CD4-positive, CD25-positive, alpha-beta regulatory T cell (primary cell): ENCODE data around the gene LRRC4C. TPM values are rescaled to one million over a fixed set of nuclear protein-coding genes. Genes with fewer than 3 reads are reported as not detected.

Source experiments
- ATAC-seq, 2 donors: fragments of 150-1000 bp; cut with Tn5 transposase; one replicate each; pipeline ENCODE4 v1.10.0; 2021; ENCODE audit warnings: low read depth in 2 of 2, moderate number of reproducible peaks in 2 of 2, moderate library complexity in 1 of 2
- DNase-seq, 3 donors: peaks; one replicate each; pipeline versions ENCODE4 v3.0.0 to v3.0.0-alpha.2; 2012 to 2022; ENCODE audit warnings: mixed read lengths in 1 of 3
- H3K27ac ChIP-seq: one replicate; pipeline ENCODE4 v1.7.0; 2013; ENCODE audit warnings: mild to moderate bottlenecking, low read length; ENCODE audit not compliant: insufficient read depth, poor library complexity, severe bottlenecking
- H3K27me3 ChIP-seq: one replicate; pipeline ENCODE4 v1.7.0; 2013; ENCODE audit warnings: low read length; ENCODE audit not compliant: control insufficient read depth, insufficient read depth
- H3K36me3 ChIP-seq: one replicate; pipeline ENCODE4 v1.7.0; 2013; ENCODE audit warnings: mild to moderate bottlenecking, low read length, moderate library complexity; ENCODE audit not compliant: control insufficient read depth, insufficient read depth
- H3K4me1 ChIP-seq: 2 replicates; pipeline ENCODE4 v1.7.0; 2013; ENCODE audit warnings: mild to moderate bottlenecking, low read length; ENCODE audit not compliant: insufficient read depth, control insufficient read depth, poor library complexity, severe bottlenecking
- H3K4me3 ChIP-seq: one replicate; pipeline ENCODE4 v1.7.0; 2013; ENCODE audit warnings: low read depth, mild to moderate bottlenecking, low read length, moderate library complexity
- H3K9me3 ChIP-seq, 2 experiments: 1 replicate in 1 of 2; 2 replicates in 1 of 2; pipeline ENCODE4 v1.7.0; 2013; ENCODE audit warnings: low read length in 2 of 2, mild to moderate bottlenecking in 1 of 2, moderate library complexity in 1 of 2; ENCODE audit not compliant: control insufficient read depth in 2 of 2
- H3K27ac Mint-ChIP-seq, 3 donors: one replicate each; pipeline ENCODE4 v1.8.0; 2020 to 2022; ENCODE audit warnings: mild to moderate bottlenecking in 3 of 3, mixed read lengths in 3 of 3, moderate library complexity in 2 of 3
- H3K27me3 Mint-ChIP-seq: one replicate; pipeline ENCODE4 v1.8.0; 2022; ENCODE audit warnings: mild to moderate bottlenecking, mixed read lengths
- H3K36me3 Mint-ChIP-seq: one replicate; pipeline ENCODE4 v1.8.0; 2020; ENCODE audit warnings: mixed read lengths
- H3K4me1 Mint-ChIP-seq, 4 donors: one replicate each; pipeline ENCODE4 v1.8.0; 2020 to 2022; ENCODE audit warnings: mixed read lengths in 4 of 4, mild to moderate bottlenecking in 1 of 4
- H3K4me3 Mint-ChIP-seq, 4 donors: one replicate each; pipeline ENCODE4 v1.8.0; 2020 to 2022; ENCODE audit warnings: mild to moderate bottlenecking in 4 of 4, mixed read lengths in 4 of 4, moderate library complexity in 3 of 4
- H3K9me3 Mint-ChIP-seq, 7 donors: one replicate each; pipeline ENCODE4 v1.8.0; 2020 to 2022; ENCODE audit warnings: mixed read lengths in 7 of 7, mild to moderate bottlenecking in 3 of 7, moderate library complexity in 2 of 7
- polyA plus RNA-seq, 4 donors: library from polyadenylated mRNA; unstranded; fragments of 300-500 nt; fragmentation: Illumina TruSeq; gene quantifications; one replicate each; pipeline ENCODE4 v1.2.3, GENCODE V29; 2021
- total RNA-seq: library from RNA; stranded (reverse); gene quantifications from one replicate; pipeline ENCODE4 v1.2.3, GENCODE V29; 2022

LRRC4C gene
- total and polyA plus RNA-seq, 5 donors from 2014 or later: not detected

- Histone ChIP-seq H3K4me1 (no peaks in the 10 kb centered on the region), H3K27me3 (no peaks in the 10 kb centered on the region), H3K9me3 (peaks cover 2 to 15% of the 10 kb centered on the region in 2 experiments), H3K4me3 (no peak overlapping the region), H3K36me3 (no peaks in the 10 kb centered on the region), H3K27ac (no peak overlapping the region)
- H3K27me3 Mint-ChIP-seq: no peaks in the 10 kb centered on the region
- no peak overlapping the region for H3K4me3 Mint-ChIP-seq
- H3K36me3 Mint-ChIP-seq: no peaks in the 10 kb centered on the region
- no peaks in the 10 kb centered on the region for H3K4me1 Mint-ChIP-seq
- H3K27ac Mint-ChIP-seq: no peak overlapping the region
- peaks cover 0 to 34% (median 4%) of the 10 kb centered on the region in 7 donors for H3K9me3 Mint-ChIP-seq
- DNase-seq (no peak), ATAC-seq (peak in 1 of 2 donors; percentile 24)
Measured at GRCh38 chr11:40513281-40513680, 946.2 kb downstream of the LRRC4C start.

GRCh38 chr11:40508303-40508702 is 951.1 kb downstream of the LRRC4C start:
- Mint-ChIP-seq H3K4me3 (no peak overlapping the region), H3K4me1 (no peaks in the 10 kb centered on the region), H3K27ac (no peak overlapping the region), H3K36me3 (no peaks in the 10 kb centered on the region), H3K27me3 (no peaks in the 10 kb centered on the region), H3K9me3 (peaks cover 0 to 33% (median 3%) of the 10 kb centered on the region in 7 donors)
- Histone ChIP-seq H3K27ac (no peak overlapping the region), H3K27me3 (no peaks in the 10 kb centered on the region), H3K4me1 (no peaks in the 10 kb centered on the region), H3K9me3 (peaks cover 5 to 20% of the 10 kb centered on the region in 2 experiments), H3K36me3 (no peaks in the 10 kb centered on the region), H3K4me3 (no peak overlapping the region)
- no peak for DNase-seq
- no peak for ATAC-seq

GRCh38 chr11:40506226-40506625 is 953.2 kb downstream of the LRRC4C start:
- Mint-ChIP-seq H3K36me3 (no peaks in the 10 kb centered on the region), H3K27me3 (no peaks in the 10 kb centered on the region), H3K27ac (no peak overlapping the region), H3K9me3 (peaks cover 0 to 39% (median 7%) of the 10 kb centered on the region in 7 donors), H3K4me3 (no peak overlapping the region), H3K4me1 (no peaks in the 10 kb centered on the region)
- ATAC-seq (no peak), DNase-seq (no peak)
- Histone ChIP-seq H3K4me1 (no peaks in the 10 kb centered on the region), H3K4me3 (no peak overlapping the region), H3K9me3 (peaks cover 5 to 20% of the 10 kb centered on the region in 2 experiments), H3K27me3 (no peaks in the 10 kb centered on the region), H3K36me3 (no peaks in the 10 kb centered on the region), H3K27ac (no peak overlapping the region)

GRCh38 chr11:40491341-40491740 is 968.1 kb downstream of the LRRC4C start:
- Mint-ChIP-seq H3K4me3 (no peak overlapping the region), H3K27me3 (no peaks in the 10 kb centered on the region), H3K27ac (no peak overlapping the region), H3K9me3 (peaks cover 0 to 16% (median 7%) of the 10 kb centered on the region in 7 donors), H3K4me1 (no peaks in the 10 kb centered on the region), H3K36me3 (no peaks in the 10 kb centered on the region)
- DNase-seq (no peak), ATAC-seq (no peak)
- no peaks in the 10 kb centered on the region for H3K4me1 ChIP-seq
- H3K36me3 ChIP-seq: no peaks in the 10 kb centered on the region
- H3K27ac ChIP-seq: no peak overlapping the region
- no peaks in the 10 kb centered on the region for H3K27me3 ChIP-seq
- H3K4me3 ChIP-seq: no peak overlapping the region
- peaks cover 0 to 3% of the 10 kb centered on the region in 2 experiments for H3K9me3 ChIP-seq

- Mint-ChIP-seq H3K27me3 (no peaks in the 10 kb centered on the region), H3K9me3 (peaks cover 4 to 23% (median 10%) of the 10 kb centered on the region in 7 donors), H3K27ac (no peak overlapping the region), H3K4me1 (no peaks in the 10 kb centered on the region), H3K36me3 (no peaks in the 10 kb centered on the region), H3K4me3 (no peak overlapping the region)
- peaks cover 0 to 7% of the 10 kb centered on the region in 2 experiments for H3K9me3 ChIP-seq
- no peaks in the 10 kb centered on the region for H3K27me3 ChIP-seq
- ATAC-seq (no peak), DNase-seq (no peak)
- no peaks in the 10 kb centered on the region for H3K36me3 ChIP-seq
- no peak overlapping the region for H3K4me3 ChIP-seq
- H3K4me1 ChIP-seq: no peaks in the 10 kb centered on the region
- H3K27ac ChIP-seq: no peak overlapping the region
Measured at GRCh38 chr11:40467771-40468170, 991.7 kb downstream of the LRRC4C start.

GRCh38 chr11:40445391-40445790 is 1014.1 kb downstream of the LRRC4C start:
- H3K27ac ChIP-seq: no peak overlapping the region
- H3K4me1 ChIP-seq: no peaks in the 10 kb centered on the region
- no peaks in the 10 kb centered on the region for H3K36me3 ChIP-seq
- Mint-ChIP-seq H3K4me3 (no peak overlapping the region), H3K27me3 (no peaks in the 10 kb centered on the region), H3K27ac (no peak overlapping the region), H3K9me3 (peaks cover 0 to 28% (median 14%) of the 10 kb centered on the region in 7 donors), H3K4me1 (no peaks in the 10 kb centered on the region), H3K36me3 (no peaks in the 10 kb centered on the region)
- ATAC-seq (no peak), DNase-seq (no peak)
- no peaks in the 10 kb centered on the region for H3K27me3 ChIP-seq
- H3K4me3 ChIP-seq: no peak overlapping the region
- peaks cover 2 to 8% of the 10 kb centered on the region in 2 experiments for H3K9me3 ChIP-seq

GRCh38 chr11:40444151-40444550 is 1015.3 kb downstream of the LRRC4C start:
- Mint-ChIP-seq H3K4me3 (no peak overlapping the region), H3K9me3 (peaks cover 0 to 28% (median 14%) of the 10 kb centered on the region in 7 donors)

GRCh38 chr11:40435344-40435743 is 1024.1 kb downstream of the LRRC4C start:
- H3K36me3 Mint-ChIP-seq: no peaks in the 10 kb centered on the region
- no peak overlapping the region for H3K27ac Mint-ChIP-seq
- peaks cover 3 to 25% (median 15%) of the 10 kb centered on the region in 7 donors for H3K9me3 Mint-ChIP-seq
- no peak overlapping the region for H3K4me3 Mint-ChIP-seq
- Histone ChIP-seq H3K4me3 (no peak overlapping the region), H3K27me3 (no peaks in the 10 kb centered on the region), H3K36me3 (no peaks in the 10 kb centered on the region), H3K27ac (no peak overlapping the region), H3K9me3 (no peaks in the 10 kb centered on the region), H3K4me1 (no peaks in the 10 kb centered on the region)
- H3K4me1 Mint-ChIP-seq: no peaks in the 10 kb centered on the region
- ATAC-seq (no peak), DNase-seq (no peak)
- H3K27me3 Mint-ChIP-seq: no peaks in the 10 kb centered on the region

More at GRCh38 chr11:40444151-40444550, 1015.3 kb downstream of the LRRC4C start:
- Histone ChIP-seq H3K27ac (no peak overlapping the region), H3K27me3 (no peaks in the 10 kb centered on the region), H3K4me3 (no peak overlapping the region), H3K36me3 (no peaks in the 10 kb centered on the region), H3K9me3 (peaks cover 2 to 8% of the 10 kb centered on the region in 2 experiments), H3K4me1 (no peaks in the 10 kb centered on the region)
- DNase-seq (no peak), ATAC-seq (no peak)
- Mint-ChIP-seq H3K36me3 (no peaks in the 10 kb centered on the region), H3K4me1 (no peaks in the 10 kb centered on the region), H3K27ac (no peak overlapping the region), H3K27me3 (no peaks in the 10 kb centered on the region)
